A673 (cell line): Measurements from ENCODE around the gene TAOK3. TPM values are rescaled to one million over a fixed set of nuclear protein-coding genes. Genes with fewer than 3 reads are reported as not detected.

ENCODE experiments used
- BruUV-seq: library from RNA; stranded (reverse); fragments of 400-500 nt; replicated peaks from 2 replicates; lab custom pipeline; 2021; lab: Mats Ljungman, UMichigan
- CTCF ChIA-PET: fragments of 300-600 bp; sonication (Branson Sonifier 250); formaldehyde crosslinking; loops from one replicate; lab custom pipeline; 2022; ENCODE audit warnings: antibody characterized with exemption; lab: Charles Lee
- POLR2A ChIA-PET: fragments of 300-600 bp; sonication (Branson Sonifier 250); formaldehyde crosslinking; loops from one replicate; lab custom pipeline; 2022; ENCODE audit warnings: antibody characterized with exemption; ENCODE audit not compliant: low non-redundant PET; lab: Charles Lee
- DNase-seq: peaks from one replicate; pipeline ENCODE4 v3.0.0-alpha.2; 2015; ENCODE audit warnings: low spot score
- H3K27ac ChIP-seq: fragments of 200-600 bp; sonication (generic); 2 replicates; pipeline ENCODE4 v1.5.1; 2016; ENCODE audit warnings: mixed run types, low read depth, mild to moderate bottlenecking, mixed read lengths, antibody characterized with exemption, low read length; ENCODE audit not compliant: poor library complexity, severe bottlenecking
- H3K27me3 ChIP-seq: fragments of 200-600 bp; sonication (generic); replicated peaks from 2 replicates; pipeline ENCODE4 v1.6.1; 2017; ENCODE audit warnings: mixed run types, low read depth, mild to moderate bottlenecking, mixed read lengths, antibody characterized with exemption, low read length; ENCODE audit not compliant: insufficient read depth, poor library complexity
- H3K36me3 ChIP-seq: fragments of 200-600 bp; sonication (generic); 2 replicates; pipeline ENCODE4 v1.6.1; 2016; ENCODE audit warnings: mixed run types, mild to moderate bottlenecking, mixed read lengths, antibody characterized with exemption, low read length; ENCODE audit not compliant: insufficient read depth, poor library complexity, severe bottlenecking
- H3K4me1 ChIP-seq: fragments of 200-600 bp; sonication (generic); 2 replicates; pipeline ENCODE4 v1.6.1; 2017; ENCODE audit warnings: mixed run types, mild to moderate bottlenecking, mixed read lengths, antibody characterized with exemption, low read length; ENCODE audit not compliant: insufficient read depth, poor library complexity, severe bottlenecking
- H3K4me3 ChIP-seq: fragments of 200-600 bp; sonication (generic); 2 replicates; pipeline ENCODE4 v1.5.1; 2016; ENCODE audit warnings: low read depth, mixed run types, mild to moderate bottlenecking, mixed read lengths, low read length; ENCODE audit not compliant: poor library complexity, severe bottlenecking
- H3K9me3 ChIP-seq: fragments of 200-600 bp; sonication (generic); 2 replicates; pipeline ENCODE4 v1.6.1; 2016; ENCODE audit warnings: mixed run types, low read depth, mild to moderate bottlenecking, mixed read lengths, antibody characterized with exemption, low read length; ENCODE audit not compliant: poor library complexity, severe bottlenecking
- EZH2 ChIP-seq: fragments of 200-600 bp; sonication (generic); IDR thresholded peaks from 2 replicates; pipeline ENCODE4 v1.6.1; 2017; ENCODE audit warnings: borderline replicate concordance, low read depth, mild to moderate bottlenecking, mixed read lengths, antibody characterized with exemption, low read length; ENCODE audit not compliant: poor library complexity, severe bottlenecking
- intact Hi-C: fragments of 100-400 bp; cut with micrococcal nuclease; formaldehyde crosslinking; loops from one replicate; pipeline ENCODE4 v1.10.0; 2022; ENCODE audit not compliant: unreplicated experiment
- total RNA-seq: library from RNA; stranded (reverse); gene quantifications from 2 replicates; pipeline ENCODE4 v1.2.3, GENCODE V29; 2021
- TF ChIP-seq, protein P1 (sequence below): fragments of 300-800, 200-600 bp; sonication (generic); conservative IDR thresholded peaks from 2 replicates; pipeline ENCODE4 v1.5.1; 2017; ENCODE audit warnings: low read depth, mild to moderate bottlenecking, antibody characterized with exemption, low read length, moderate library complexity, mixed read lengths

The TAOK3 gene
- total RNA-seq, 1 experiment from 2014 or later: 48.9 TPM

GRCh38 chr12:118337194-118337838 is 35.4 kb downstream of the TAOK3 start:
- Histone ChIP-seq H3K36me3 (no peaks in the 10 kb centered on the region), H3K27me3 (no peaks in the 10 kb centered on the region), H3K9me3 (no peaks in the 10 kb centered on the region), H3K27ac (peak overlapping the region; percentile 59), H3K4me3 (no peak overlapping the region), H3K4me1 (peaks cover 61% of the 10 kb centered on the region)
- ChIA-PET CTCF (no interaction called here), POLR2A (no interaction called here)
- TF ChIP-seq, protein P1, sequence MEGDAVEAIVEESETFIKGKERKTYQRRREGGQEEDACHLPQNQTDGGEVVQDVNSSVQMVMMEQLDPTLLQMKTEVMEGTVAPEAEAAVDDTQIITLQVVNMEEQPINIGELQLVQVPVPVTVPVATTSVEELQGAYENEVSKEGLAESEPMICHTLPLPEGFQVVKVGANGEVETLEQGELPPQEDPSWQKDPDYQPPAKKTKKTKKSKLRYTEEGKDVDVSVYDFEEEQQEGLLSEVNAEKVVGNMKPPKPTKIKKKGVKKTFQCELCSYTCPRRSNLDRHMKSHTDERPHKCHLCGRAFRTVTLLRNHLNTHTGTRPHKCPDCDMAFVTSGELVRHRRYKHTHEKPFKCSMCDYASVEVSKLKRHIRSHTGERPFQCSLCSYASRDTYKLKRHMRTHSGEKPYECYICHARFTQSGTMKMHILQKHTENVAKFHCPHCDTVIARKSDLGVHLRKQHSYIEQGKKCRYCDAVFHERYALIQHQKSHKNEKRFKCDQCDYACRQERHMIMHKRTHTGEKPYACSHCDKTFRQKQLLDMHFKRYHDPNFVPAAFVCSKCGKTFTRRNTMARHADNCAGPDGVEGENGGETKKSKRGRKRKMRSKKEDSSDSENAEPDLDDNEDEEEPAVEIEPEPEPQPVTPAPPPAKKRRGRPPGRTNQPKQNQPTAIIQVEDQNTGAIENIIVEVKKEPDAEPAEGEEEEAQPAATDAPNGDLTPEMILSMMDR: no peak
- no TSS peak for BruUV-seq
- DNase-seq: peak; percentile 55
- intact Hi-C loops: no loop called here

DNA sequence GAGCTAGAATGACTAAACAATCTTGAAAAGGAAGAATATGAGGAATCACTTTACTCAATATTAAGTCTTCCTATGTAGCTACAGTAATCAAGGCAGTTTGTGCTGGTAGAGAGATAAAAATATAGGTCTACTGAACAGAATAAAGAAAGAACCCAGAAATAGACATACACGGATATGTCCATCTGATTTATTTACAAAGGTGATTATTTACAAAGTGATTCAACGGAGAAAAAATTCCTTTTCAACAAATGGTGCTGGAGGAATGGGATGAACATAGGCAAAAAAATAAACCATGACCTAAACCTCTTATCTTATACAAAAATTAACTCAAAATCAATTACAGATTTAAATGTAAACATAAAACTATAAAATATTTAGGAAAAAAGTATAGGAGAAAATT is 36.6 kb downstream of the TAOK3 start:
- H3K4me1 ChIP-seq: peaks cover 71% of the 10 kb centered on the region
- TF ChIP-seq, protein P1: no peak
- TF ChIP-seq EZH2: no peak
- DNase-seq: no peak
- H3K4me3 ChIP-seq: no peak overlapping the region
- no peaks in the 10 kb centered on the region for H3K36me3 ChIP-seq
- H3K27me3 ChIP-seq: no peaks in the 10 kb centered on the region
- intact Hi-C loops: no loop called here
- ChIA-PET POLR2A (no interaction called here), CTCF (no interaction called here)
- no TSS peak for BruUV-seq
- H3K9me3 ChIP-seq: no peaks in the 10 kb centered on the region
- peak overlapping the region; percentile 59 for H3K27ac ChIP-seq

DNA sequence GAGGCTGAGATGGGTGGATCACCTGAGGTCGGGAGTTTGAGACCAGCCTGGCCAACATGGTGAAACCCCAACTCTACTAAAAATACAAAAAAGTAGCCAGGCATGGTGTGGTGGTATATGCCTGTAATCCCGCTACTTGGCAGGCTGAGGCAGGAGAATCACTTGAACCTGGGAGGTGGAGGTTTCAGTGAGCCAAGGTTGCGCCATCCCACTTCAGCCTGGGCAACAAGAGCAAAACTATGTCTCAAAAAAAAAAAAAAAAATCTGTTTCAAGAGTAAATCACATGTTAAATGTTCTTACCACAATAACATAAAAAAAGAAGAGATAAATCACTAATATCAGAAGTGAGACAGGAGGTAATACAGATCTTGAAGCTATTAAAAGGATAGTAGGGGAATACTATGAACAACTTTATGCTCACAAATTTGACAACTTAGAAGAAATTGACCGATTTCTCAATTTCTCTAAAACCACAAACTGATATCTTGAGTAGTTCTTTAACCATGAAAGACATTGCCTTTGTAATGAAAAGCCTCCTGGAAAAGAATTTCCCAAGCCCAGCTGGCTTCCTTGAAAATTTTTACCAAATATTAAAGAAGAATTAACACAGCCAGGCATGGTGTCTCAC is 37.7 kb downstream of the TAOK3 start:
- H3K36me3 ChIP-seq: no peaks in the 10 kb centered on the region
- H3K4me1 ChIP-seq: peaks cover 75% of the 10 kb centered on the region
- H3K27ac ChIP-seq: no peak overlapping the region
- intact Hi-C loops: no loop called here
- H3K4me3 ChIP-seq: no peak overlapping the region
- DNase-seq: no peak
- ChIA-PET CTCF (no interaction called here), POLR2A (no interaction called here)
- TF ChIP-seq, protein P1: no peak
- TF ChIP-seq EZH2: no peak
- no peaks in the 10 kb centered on the region for H3K9me3 ChIP-seq
- BruUV-seq: no TSS peak
- no peaks in the 10 kb centered on the region for H3K27me3 ChIP-seq
